ENCODE data around the gene OCSTAMP. TPM values are rescaled to one million over a fixed set of nuclear protein-coding genes. Genes with fewer than 3 reads are reported as not detected.

OCSTAMP gene
- total RNA-seq, 1 experiment from 2014 or later = not detected

DNA sequence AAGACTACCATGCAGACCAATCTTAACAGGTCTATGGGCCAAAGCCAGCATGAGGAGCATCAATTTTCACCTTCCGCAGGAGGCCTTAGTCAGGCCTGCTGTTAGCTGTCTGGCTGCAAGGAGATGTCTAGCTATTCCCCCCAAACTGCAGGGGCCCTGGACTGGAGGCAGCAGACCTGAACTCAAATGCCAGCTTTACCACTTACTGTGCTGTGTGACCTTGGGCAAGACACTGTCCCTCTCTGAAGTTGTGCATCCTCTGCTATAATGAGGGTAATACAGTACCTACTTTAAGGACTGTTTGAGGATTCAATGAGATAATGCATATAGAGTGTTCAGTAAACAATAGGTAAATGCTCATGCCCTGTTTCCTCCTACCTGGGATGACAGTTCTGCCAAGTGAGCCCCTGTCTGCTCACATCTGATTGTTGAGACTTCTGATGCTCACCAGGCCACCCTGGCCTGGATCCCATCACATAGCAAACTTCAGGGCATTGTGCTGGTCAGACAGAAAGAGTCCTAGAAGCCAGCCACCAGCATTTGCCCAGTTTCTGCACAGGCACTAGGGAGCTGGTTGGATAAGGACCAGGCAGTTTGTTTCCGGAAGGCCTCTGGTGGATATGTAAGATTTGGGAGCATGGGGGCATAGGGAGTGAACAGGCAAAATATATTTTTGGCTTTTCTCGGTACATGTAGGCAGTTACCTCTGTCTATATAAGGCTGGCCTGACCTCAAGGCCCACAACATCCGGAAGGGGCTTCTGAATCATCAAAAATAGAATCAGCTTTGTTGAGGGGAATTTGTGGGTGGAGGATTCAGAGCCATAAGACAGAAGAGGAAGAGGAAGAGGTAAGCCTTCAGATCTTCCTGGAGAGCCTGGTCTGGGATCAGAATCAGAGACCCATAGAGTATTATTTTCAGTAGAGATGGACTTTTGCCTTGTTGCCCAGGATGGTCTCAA lies 2.3 kb upstream of the OCSTAMP start:
- DNase-seq = no peak
- Histone ChIP-seq H3K27me3 (ENCODE audit: low read length) (no peaks in the 10 kb centered on the region), H3K4me1 (ENCODE audit: low read length) (no peaks in the 10 kb centered on the region; the same call in 1 of the 2 replicates), H3K79me2 (ENCODE audit: low read length) (no peaks in the 10 kb centered on the region), H3K9ac (ENCODE audit: low read length) (no peak overlapping the region), H3K9me3 (ENCODE audit: low read length) (no peaks in the 10 kb centered on the region), H3K9me2 (replicated peaks; ENCODE audit: insufficient read depth, low read length) (no peaks in the 10 kb centered on the region), H2AFZ (ENCODE audit: low read length) (no peak overlapping the region), H3K4me2 (ENCODE audit: low read depth, low read length, poor library complexity, severe bottlenecking) (no peak overlapping the region), H3K4me3 (ENCODE audit: low read length) (no peak overlapping the region), H4K20me1 (ENCODE audit: insufficient read depth, low read depth, low read length) (no peaks in the 10 kb centered on the region), H3K27ac (ENCODE audit: low read length) (no peak overlapping the region), H3K36me3 (ENCODE audit: insufficient read depth, low read length) (no peaks in the 10 kb centered on the region)

DNA sequence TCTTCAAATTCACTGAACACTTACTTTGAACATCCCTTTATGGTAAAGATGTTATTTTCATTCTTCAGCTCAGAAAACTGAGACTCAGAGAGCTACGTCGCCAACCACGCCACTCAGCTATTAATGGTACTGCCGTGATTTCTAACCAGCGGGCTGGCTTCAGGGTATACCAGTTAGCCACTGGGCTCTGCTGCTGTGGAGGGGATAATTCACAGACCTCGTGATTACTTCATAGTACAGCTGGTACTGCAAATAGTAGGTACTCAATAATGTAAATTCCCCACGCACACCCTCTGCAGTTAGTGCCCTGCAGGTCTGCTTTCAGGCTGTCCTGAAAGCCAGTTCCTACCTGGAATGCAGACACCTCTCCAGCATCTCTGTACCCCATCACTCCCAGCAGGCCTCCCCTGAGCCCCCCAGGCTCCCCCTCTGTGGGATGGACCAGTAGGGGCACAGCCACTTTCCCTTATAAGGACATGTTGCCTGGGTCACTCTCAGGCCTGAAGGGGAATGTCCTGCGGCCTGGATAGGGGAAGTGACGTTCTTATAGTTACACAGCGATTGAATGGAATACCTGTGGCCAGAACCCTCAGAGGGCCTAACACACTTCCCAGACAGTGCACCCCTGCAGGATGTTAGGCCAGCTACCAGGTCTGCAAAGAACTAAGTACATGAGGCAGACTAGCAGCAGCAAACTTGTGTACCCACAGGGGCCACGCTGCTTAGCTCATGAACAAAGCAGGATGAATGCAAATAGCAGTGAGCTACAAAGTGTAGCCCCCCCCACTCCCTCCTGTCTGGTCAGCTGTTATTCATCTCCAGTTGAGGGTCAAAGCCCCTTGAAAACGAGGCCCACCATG lies 1.3 kb upstream of the OCSTAMP start:
- H3K79me2 ChIP-seq (ENCODE audit: low read length) = no peaks in the 10 kb centered on the region
- no peaks in the 10 kb centered on the region for H3K27me3 ChIP-seq (ENCODE audit: low read length)
- no peak overlapping the region for H3K9ac ChIP-seq (ENCODE audit: low read length)
- no peak overlapping the region for H3K27ac ChIP-seq (ENCODE audit: low read length)
- H3K4me3 ChIP-seq (ENCODE audit: low read length) = no peak overlapping the region
- no peaks in the 10 kb centered on the region for H3K9me2 ChIP-seq (replicated peaks; ENCODE audit: insufficient read depth, low read length)
- DNase-seq = no peak
- H4K20me1 ChIP-seq (ENCODE audit: insufficient read depth, low read depth, low read length) = no peaks in the 10 kb centered on the region
- no peak overlapping the region for H2AFZ ChIP-seq (ENCODE audit: low read length)
- H3K4me1 ChIP-seq (ENCODE audit: low read length) = no peaks in the 10 kb centered on the region; the same call in 1 of the 2 replicates
- no peaks in the 10 kb centered on the region for H3K36me3 ChIP-seq (ENCODE audit: insufficient read depth, low read length)
- H3K4me2 ChIP-seq (ENCODE audit: low read depth, low read length, poor library complexity, severe bottlenecking) = no peak overlapping the region
- H3K9me3 ChIP-seq (ENCODE audit: low read length) = no peaks in the 10 kb centered on the region

DNA sequence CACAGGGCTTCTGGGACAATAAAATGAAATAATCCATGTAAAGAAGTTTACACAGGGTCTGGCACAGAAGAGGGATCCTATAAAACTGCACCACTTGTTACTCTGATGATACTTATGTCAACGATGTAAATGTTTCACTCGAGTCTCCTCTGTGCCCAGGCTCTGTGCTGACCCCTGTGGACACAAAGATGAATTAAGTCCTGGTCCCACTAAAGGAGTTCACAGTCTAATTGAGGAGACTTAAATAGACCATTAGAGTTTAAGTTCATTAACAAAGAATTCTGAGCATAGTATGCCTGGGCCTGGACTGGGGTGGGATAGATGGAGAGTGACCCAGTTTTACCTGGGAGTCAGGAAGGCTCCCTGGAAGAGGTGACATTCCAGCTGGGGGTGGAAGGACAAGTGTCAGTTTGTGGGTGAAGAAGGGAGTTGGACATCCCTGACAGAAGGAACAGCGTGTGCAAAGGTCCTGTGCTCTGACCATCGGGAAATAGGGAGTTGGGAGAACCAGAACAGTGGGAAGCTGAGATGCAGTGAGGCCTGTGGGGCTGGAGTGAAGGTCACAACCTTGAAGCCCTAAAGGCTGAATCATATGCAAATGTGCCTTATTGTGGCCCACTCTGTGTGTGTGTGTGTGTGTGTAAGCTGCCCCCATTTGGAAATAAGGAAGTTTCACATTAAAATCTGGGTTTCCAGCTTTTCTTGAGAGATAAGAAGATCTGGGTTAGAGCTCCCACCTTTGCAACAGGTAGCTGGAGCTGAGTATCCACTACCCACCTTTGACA lies 1.1 kb downstream of the OCSTAMP start:
- Histone ChIP-seq H2AFZ (ENCODE audit: low read length) (no peak overlapping the region), H3K79me2 (ENCODE audit: low read length) (no peaks in the 10 kb centered on the region), H3K4me2 (ENCODE audit: low read depth, low read length, poor library complexity, severe bottlenecking) (no peak overlapping the region), H3K27me3 (ENCODE audit: low read length) (no peaks in the 10 kb centered on the region), H3K4me3 (ENCODE audit: low read length) (no peak overlapping the region), H3K9me3 (ENCODE audit: low read length) (no peaks in the 10 kb centered on the region), H3K9ac (ENCODE audit: low read length) (no peak overlapping the region), H3K9me2 (replicated peaks; ENCODE audit: insufficient read depth, low read length) (no peaks in the 10 kb centered on the region), H3K4me1 (ENCODE audit: low read length) (no peaks in the 10 kb centered on the region), H3K27ac (ENCODE audit: low read length) (no peak overlapping the region), H3K36me3 (ENCODE audit: insufficient read depth, low read length) (no peaks in the 10 kb centered on the region), H4K20me1 (ENCODE audit: insufficient read depth, low read depth, low read length) (no peaks in the 10 kb centered on the region)
- no peak for DNase-seq

DNA sequence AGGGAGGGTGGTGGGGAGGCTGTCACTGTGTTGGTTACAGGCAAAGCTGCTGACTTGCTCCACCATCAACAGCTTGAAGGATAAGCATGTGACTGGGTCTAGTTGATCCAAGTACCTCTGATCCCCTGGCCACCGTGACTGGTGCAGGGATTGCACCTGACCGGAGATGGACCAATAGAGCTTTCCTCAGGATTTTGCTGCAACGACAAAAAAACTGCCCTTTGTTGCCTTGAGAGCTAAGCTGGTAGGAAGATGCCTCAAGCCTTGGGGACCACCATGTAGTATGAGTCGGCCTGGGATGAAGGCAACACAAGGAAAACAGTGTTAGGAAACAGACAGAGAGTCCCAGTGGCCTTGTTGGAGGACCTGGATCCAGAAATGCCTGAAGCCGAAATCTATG lies 1.8 kb downstream of the OCSTAMP start:
- Histone ChIP-seq H4K20me1 (ENCODE audit: insufficient read depth, low read depth, low read length) (no peaks in the 10 kb centered on the region), H3K9me3 (ENCODE audit: low read length) (no peaks in the 10 kb centered on the region), H3K4me3 (ENCODE audit: low read length) (no peak overlapping the region), H3K27me3 (ENCODE audit: low read length) (no peaks in the 10 kb centered on the region), H3K9me2 (replicated peaks; ENCODE audit: insufficient read depth, low read length) (no peaks in the 10 kb centered on the region), H2AFZ (ENCODE audit: low read length) (no peak overlapping the region), H3K36me3 (ENCODE audit: insufficient read depth, low read length) (no peaks in the 10 kb centered on the region), H3K9ac (ENCODE audit: low read length) (no peak overlapping the region), H3K27ac (ENCODE audit: low read length) (no peak overlapping the region), H3K79me2 (ENCODE audit: low read length) (no peaks in the 10 kb centered on the region), H3K4me2 (ENCODE audit: low read depth, low read length, poor library complexity, severe bottlenecking) (no peak overlapping the region), H3K4me1 (ENCODE audit: low read length) (no peaks in the 10 kb centered on the region)
- no peak for DNase-seq

DNA sequence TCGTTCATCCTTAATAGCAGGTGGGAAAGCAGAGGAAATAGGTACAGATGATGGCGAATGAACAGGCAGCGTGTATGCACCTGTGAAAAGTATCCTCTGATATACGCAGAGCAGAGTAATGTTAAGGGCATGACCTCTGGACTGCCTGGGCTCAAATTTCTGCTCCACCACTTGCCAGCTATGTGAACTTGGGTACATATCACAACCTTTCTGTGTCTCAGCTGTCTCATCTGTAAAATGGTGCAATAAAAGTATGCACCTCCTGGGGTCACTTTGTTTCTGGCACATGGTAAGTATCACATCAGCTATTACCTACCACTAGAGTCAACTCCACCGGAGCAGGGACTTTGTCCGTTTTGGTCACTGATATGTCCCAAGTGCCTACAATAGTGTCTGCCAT lies 2.5 kb downstream of the OCSTAMP start:
- Histone ChIP-seq H3K4me1 (ENCODE audit: low read length) (no peaks in the 10 kb centered on the region), H3K9me3 (ENCODE audit: low read length) (no peaks in the 10 kb centered on the region), H3K36me3 (ENCODE audit: insufficient read depth, low read length) (no peaks in the 10 kb centered on the region), H3K27me3 (ENCODE audit: low read length) (no peaks in the 10 kb centered on the region), H3K9me2 (replicated peaks; ENCODE audit: insufficient read depth, low read length) (no peaks in the 10 kb centered on the region), H3K4me2 (ENCODE audit: low read depth, low read length, poor library complexity, severe bottlenecking) (no peak overlapping the region), H2AFZ (ENCODE audit: low read length) (no peak overlapping the region), H3K27ac (ENCODE audit: low read length) (no peak overlapping the region), H3K79me2 (ENCODE audit: low read length) (no peaks in the 10 kb centered on the region), H3K4me3 (ENCODE audit: low read length) (no peak overlapping the region), H4K20me1 (ENCODE audit: insufficient read depth, low read depth, low read length) (no peaks in the 10 kb centered on the region), H3K9ac (ENCODE audit: low read length) (no peak overlapping the region)
- DNase-seq = no peak

DNA sequence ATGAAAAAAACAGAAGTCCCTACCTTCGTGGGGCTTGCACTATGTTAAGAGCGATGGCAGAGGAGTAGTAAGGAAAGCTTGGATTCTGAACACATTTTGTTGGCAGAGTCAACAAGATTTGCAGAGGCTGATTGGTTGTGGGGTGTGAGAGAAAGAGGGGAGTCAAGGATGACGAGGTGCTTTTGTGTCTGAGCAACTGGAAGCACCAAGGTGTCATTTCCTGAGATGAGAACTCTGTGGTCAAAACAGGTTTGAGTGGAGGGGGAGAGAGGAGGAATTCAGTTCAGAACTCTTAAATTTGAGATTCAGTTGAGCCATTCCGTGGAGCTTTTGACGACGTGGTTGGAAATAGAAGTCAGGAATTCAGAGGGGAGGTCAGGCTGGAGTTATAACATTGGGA lies 3.5 kb downstream of the OCSTAMP start:
- Histone ChIP-seq H2AFZ (ENCODE audit: low read length) (no peak overlapping the region), H3K79me2 (ENCODE audit: low read length) (no peaks in the 10 kb centered on the region), H3K4me1 (ENCODE audit: low read length) (no peaks in the 10 kb centered on the region), H3K36me3 (ENCODE audit: insufficient read depth, low read length) (no peaks in the 10 kb centered on the region), H3K27me3 (ENCODE audit: low read length) (no peaks in the 10 kb centered on the region), H3K9ac (ENCODE audit: low read length) (no peak overlapping the region), H3K27ac (ENCODE audit: low read length) (no peak overlapping the region), H3K4me2 (ENCODE audit: low read depth, low read length, poor library complexity, severe bottlenecking) (no peak overlapping the region), H3K9me3 (ENCODE audit: low read length) (no peaks in the 10 kb centered on the region), H4K20me1 (ENCODE audit: insufficient read depth, low read depth, low read length) (no peaks in the 10 kb centered on the region), H3K4me3 (ENCODE audit: low read length) (no peak overlapping the region), H3K9me2 (replicated peaks; ENCODE audit: insufficient read depth, low read length) (no peaks in the 10 kb centered on the region)
- DNase-seq = no peak

DNA sequence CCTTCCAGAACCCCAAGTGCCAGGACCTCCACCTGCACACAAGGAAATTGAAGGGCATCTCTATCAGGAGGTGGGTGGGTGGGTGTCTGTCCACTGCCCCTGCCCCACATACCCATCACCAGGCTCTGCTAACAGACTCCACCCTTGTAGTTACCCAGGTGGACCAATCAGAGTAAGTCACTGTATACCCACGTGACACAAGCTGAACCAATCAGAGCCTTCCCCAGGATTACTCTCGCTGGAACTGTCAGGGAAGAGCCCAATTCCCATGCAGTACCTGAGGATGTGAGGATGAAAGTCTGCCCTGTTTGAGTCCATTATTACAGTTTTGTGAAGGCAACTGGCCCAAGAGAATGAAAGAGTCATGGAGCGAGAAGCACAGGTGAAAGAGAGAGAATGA lies 4.2 kb downstream of the OCSTAMP start:
- Histone ChIP-seq H3K27me3 (ENCODE audit: low read length) (no peaks in the 10 kb centered on the region), H3K36me3 (ENCODE audit: insufficient read depth, low read length) (no peaks in the 10 kb centered on the region), H3K4me3 (ENCODE audit: low read length) (no peak overlapping the region), H3K4me2 (ENCODE audit: low read depth, low read length, poor library complexity, severe bottlenecking) (no peak overlapping the region), H3K4me1 (ENCODE audit: low read length) (no peaks in the 10 kb centered on the region), H2AFZ (ENCODE audit: low read length) (no peak overlapping the region), H4K20me1 (ENCODE audit: insufficient read depth, low read depth, low read length) (no peaks in the 10 kb centered on the region), H3K9me3 (ENCODE audit: low read length) (no peaks in the 10 kb centered on the region), H3K9ac (ENCODE audit: low read length) (no peak overlapping the region), H3K27ac (ENCODE audit: low read length) (no peak overlapping the region), H3K79me2 (ENCODE audit: low read length) (no peaks in the 10 kb centered on the region), H3K9me2 (replicated peaks; ENCODE audit: insufficient read depth, low read length) (no peaks in the 10 kb centered on the region)
- DNase-seq = peak; percentile 46

DNA sequence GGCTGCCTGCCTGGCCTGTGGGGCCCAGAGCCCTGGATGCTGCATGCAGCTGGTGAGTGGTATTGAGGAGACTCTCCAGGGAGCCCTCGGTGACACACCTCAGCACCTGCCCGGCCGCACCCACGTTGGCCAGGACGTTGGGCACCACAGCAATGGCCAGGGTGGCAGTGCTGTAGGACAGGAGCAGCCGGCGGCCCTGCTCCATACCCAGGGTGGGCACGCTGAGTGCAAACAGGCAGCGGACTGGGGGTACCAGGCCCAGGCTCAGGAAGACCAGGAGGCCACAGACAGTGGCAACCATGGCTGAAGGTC lies 4.7 kb downstream of the OCSTAMP start:
- H3K9me3 ChIP-seq (ENCODE audit: low read length) = no peaks in the 10 kb centered on the region
- no peak overlapping the region for H3K4me3 ChIP-seq (ENCODE audit: low read length)
- no peak overlapping the region for H2AFZ ChIP-seq (ENCODE audit: low read length)
- H3K36me3 ChIP-seq (ENCODE audit: insufficient read depth, low read length) = no peaks in the 10 kb centered on the region
- no peak for DNase-seq
- no peaks in the 10 kb centered on the region for H3K4me1 ChIP-seq (ENCODE audit: low read length)
- no peaks in the 10 kb centered on the region for H3K27me3 ChIP-seq (ENCODE audit: low read length)
- H3K9ac ChIP-seq (ENCODE audit: low read length) = no peak overlapping the region
- H3K27ac ChIP-seq (ENCODE audit: low read length) = no peak overlapping the region
- no peaks in the 10 kb centered on the region for H3K79me2 ChIP-seq (ENCODE audit: low read length)
- no peak overlapping the region for H3K4me2 ChIP-seq (ENCODE audit: low read depth, low read length, poor library complexity, severe bottlenecking)
- H3K9me2 ChIP-seq (replicated peaks; ENCODE audit: insufficient read depth, low read length) = no peaks in the 10 kb centered on the region
- H4K20me1 ChIP-seq (ENCODE audit: insufficient read depth, low read depth, low read length) = no peaks in the 10 kb centered on the region

Data from Karpas-422 (cell line).